RWPE1 (cell line): ENCODE results near the gene RARA.
A peak's percentile ranks its signal among the peaks of the same experiment; 100 is the strongest.

ENCODE experiments used
- CTCF ChIA-PET: fragments of 350-600 bp; sonication (Branson Sonifier 250); formaldehyde crosslinking; extraction: SDS; loops from one replicate; lab custom pipeline; 2021; lab: Yijun Ruan, JAX
- POLR2A ChIA-PET: fragments of 400-600 bp; formaldehyde crosslinking; extraction: SDS; loops from one replicate; lab custom pipeline; 2020; ENCODE audit warnings: antibody characterized with exemption; ENCODE audit not compliant: low non-redundant PET; lab: Yijun Ruan, JAX
- DNase-seq: peaks from one replicate; pipeline ENCODE4 v3.0.0; 2012; ENCODE audit warnings: low spot score
- H3K27ac ChIP-seq: fragments of 450-650 bp; 2 replicates; pipeline ENCODE4 v1.5.1; 2017
- CTCF ChIP-seq: fragments of 450-650 bp; conservative IDR thresholded peaks from 2 replicates; pipeline ENCODE4 v1.5.1; 2017; ENCODE audit warnings: low read depth, mild to moderate bottlenecking

RARA gene

GRCh38 chr17:40358323-40359038 lies 49.5 kb downstream of the RARA start:
- ChIA-PET CTCF (interaction anchor here (0.6 to 2.1 kb wide), 12 partner anchors 14 to 201 kb away, joined by 3 to 6 read pairs (median 4); no protein-coding TSS in a partner anchor), POLR2A (no interaction called here)
- TF ChIP-seq CTCF, result peak; percentile 97
- H3K27ac ChIP-seq, result peak overlapping the region; percentile 65
- DNase-seq, result peak; percentile 86

DNA sequence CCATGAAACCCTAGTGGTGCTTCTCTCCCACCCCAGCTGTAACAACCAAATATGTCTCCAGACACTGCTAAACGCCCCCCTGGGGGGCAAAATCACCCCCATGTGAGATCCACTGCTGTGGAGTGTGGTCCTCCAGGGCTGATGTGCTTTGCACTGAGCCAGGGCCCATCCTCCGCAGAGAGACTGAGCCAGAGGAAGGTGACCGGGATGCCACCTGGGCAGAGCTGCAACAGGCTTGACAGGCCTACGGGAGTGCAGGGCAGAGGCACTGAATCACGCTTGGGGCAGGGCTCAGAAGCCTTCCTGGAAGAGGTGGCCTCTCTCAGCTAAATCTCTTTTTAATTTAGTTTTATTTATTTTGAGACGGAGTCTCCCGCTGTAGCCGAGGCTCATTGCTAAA lies 51.1 kb downstream of the RARA start:
- ChIA-PET POLR2A (interaction anchor here (0.6 kb wide), 1 partner anchor 67 kb away, joined by 5 read pairs; no protein-coding TSS in a partner anchor), CTCF (interaction anchor here (2.1 kb wide), 1 partner anchor 88 kb away, joined by 5 read pairs; no protein-coding TSS in a partner anchor)
- no peak overlapping the region for H3K27ac ChIP-seq
- no peak for DNase-seq
- no peak for TF ChIP-seq CTCF

DNA sequence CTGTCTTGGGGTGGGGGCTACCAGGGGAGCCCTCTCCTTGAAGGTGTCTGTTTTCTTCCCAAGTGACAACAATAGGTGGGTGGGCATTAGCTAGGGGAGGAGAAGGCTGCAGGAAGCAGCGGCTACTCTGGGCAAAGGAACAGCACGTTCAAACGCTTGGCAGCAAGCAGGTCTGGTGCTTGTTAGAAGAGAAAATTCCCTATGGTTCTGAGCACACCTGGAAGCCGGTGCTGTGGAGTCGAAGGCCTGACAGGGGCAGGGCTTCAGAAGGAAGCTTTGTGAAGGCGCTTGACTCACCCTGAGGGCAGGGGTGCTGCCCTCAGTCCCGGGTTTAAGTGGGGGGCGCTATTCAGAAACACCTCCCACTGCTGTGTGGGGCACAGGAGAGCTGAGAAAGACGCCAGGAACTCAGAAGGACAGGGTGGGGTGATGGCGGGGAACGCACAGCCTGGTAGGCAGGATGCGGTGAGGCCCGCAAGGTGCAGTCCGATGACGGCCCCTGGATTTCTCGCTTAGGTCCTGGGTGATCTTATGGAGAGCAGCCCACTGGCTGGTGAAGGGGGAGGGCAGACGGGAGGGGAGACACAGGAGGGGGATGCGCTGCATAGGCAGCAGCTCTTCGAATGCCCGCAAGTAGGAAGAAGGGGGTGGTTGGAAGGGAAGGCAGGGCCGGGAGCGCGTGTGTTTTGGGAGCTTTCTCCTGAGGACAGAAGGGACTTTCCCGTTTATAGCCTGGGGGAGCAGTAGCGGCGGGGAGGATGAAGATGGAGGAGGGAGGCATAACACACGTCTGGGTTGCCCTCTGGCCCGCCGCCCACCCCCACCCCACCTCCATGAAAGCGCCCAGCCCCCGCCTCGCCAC lies 52.3 kb downstream of the RARA start:
- no peak overlapping the region for H3K27ac ChIP-seq
- no peak for DNase-seq
- ChIA-PET POLR2A (no interaction called here), CTCF (interaction anchor here (0.6 to 1.1 kb wide), 3 partner anchors 65 to 1190 kb away, joined by 3 to 6 read pairs (median 3); no protein-coding TSS in a partner anchor)
- no peak for TF ChIP-seq CTCF

DNA sequence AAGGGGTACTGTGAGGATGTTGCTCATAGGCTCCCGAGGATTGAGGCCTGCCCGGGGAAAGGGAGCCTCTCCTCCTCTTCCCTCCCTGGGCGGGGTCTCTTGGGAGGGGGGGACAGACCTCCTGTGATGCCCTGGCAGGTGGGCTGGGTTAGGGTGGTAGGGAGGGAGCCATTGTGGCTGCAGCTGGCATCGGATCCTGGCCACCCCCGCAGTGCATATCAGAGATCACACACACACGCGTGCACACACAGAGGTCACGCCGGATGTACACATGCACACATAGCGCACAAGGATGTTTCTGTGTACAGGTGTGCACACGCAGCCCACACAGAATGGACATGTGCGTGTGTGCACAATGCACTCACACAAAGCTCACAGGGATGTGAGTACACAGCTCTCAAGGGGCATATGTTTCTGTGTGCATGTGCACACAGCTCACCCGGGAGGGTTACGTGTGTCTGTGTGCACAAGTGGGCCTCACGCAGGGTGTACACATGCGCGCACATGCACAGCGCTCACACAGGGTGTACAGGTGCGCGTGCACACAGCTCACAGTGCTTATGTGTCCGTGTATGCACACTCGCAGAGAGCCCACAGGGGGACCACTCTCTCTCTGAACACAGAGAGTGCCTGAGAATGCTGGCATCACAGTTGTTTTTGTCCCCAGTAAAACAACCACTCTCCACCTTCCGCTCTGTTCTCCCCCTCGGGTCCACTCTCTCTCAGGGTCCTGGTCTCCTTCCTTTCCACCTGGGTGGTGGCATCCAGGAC lies 53.1 kb downstream of the RARA start:
- no peak for TF ChIP-seq CTCF
- ChIA-PET CTCF (interaction anchor here (0.6 to 1.1 kb wide), 5 partner anchors 24 to 1189 kb away, joined by 3 to 8 read pairs (median 6); no protein-coding TSS in a partner anchor), POLR2A (interaction anchor here (0.8 kb wide), 1 partner anchor 16 kb away, joined by 4 read pairs; no protein-coding TSS in a partner anchor)
- no peak for DNase-seq
- no peak overlapping the region for H3K27ac ChIP-seq

GRCh38 chr17:40362696-40363110 lies 53.7 kb downstream of the RARA start:
- CTCF ChIA-PET, result interaction anchor here (0.6 to 1.1 kb wide), 2 partner anchors 14 to 171 kb away, joined by 3 to 8 read pairs; no protein-coding TSS in a partner anchor
- POLR2A ChIA-PET, result interaction anchor here (0.8 kb wide), 1 partner anchor 15 kb away, joined by 4 read pairs; no protein-coding TSS in a partner anchor
- TF ChIP-seq CTCF, result peak; percentile 71
- no peak overlapping the region for H3K27ac ChIP-seq
- DNase-seq, result peak; percentile 56
